ENCODE data around the gene RAB37. TPM values are rescaled to one million over a fixed set of nuclear protein-coding genes. Genes with fewer than 3 reads are reported as not detected.

RAB37 gene
- total and polyA plus RNA-seq, 2 of the 13 experiments (the other 11 are each of a cell fraction or from before 2014, with no cell fraction given), result 0.91 to 3.7 TPM

GRCh38 chr17:74736513-74737298, at the start of gene RAB37 (continued):
- TF ChIP-seq SKIL (CRISPR knock-in tag; IDR thresholded peaks at IDR 0.05; ENCODE audit: borderline replicate concordance), result no peak
- TF ChIP-seq PLSCR1 (CRISPR knock-in tag; IDR thresholded peaks at IDR 0.05; ENCODE audit: borderline replicate concordance), result no peak
- TF ChIP-seq DNMT1 (CRISPR knock-in tag; IDR thresholded peaks at IDR 0.05), result no peak
- peak; percentile 55 for TF ChIP-seq ZBTB20 (CRISPR knock-in tag; IDR thresholded peaks at IDR 0.05; ENCODE audit: borderline replicate concordance, low read depth)
- peak; percentile 66; the same call in 1 of the 2 replicates for TF ChIP-seq ZNF564 (CRISPR knock-in tag; IDR thresholded peaks at IDR 0.05)
- no peak for TF ChIP-seq GLMP (CRISPR knock-in tag; IDR thresholded peaks at IDR 0.05; ENCODE audit: borderline replicate concordance)
- no peak for TF ChIP-seq CSRNP2 (CRISPR knock-in tag; conservative IDR thresholded peaks at IDR 0.05; ENCODE audit: low read depth)
- no peak for TF ChIP-seq NKX3-1 (CRISPR knock-in tag; IDR thresholded peaks at IDR 0.05)
- no peak for TF ChIP-seq TBP (CRISPR knock-in tag; IDR thresholded peaks at IDR 0.05)
- TF ChIP-seq MXI1 (IDR thresholded peaks at IDR 0.05; ENCODE audit: borderline replicate concordance, low read depth, low read length), result peak; percentile 96; the same call in 2 of the 3 replicates
- TF ChIP-seq ZNF136 (CRISPR knock-in tag; IDR thresholded peaks at IDR 0.05; ENCODE audit: low read depth), result peak; percentile 90; the same call in 1 of the 2 replicates
- TF ChIP-seq ZGPAT (CRISPR knock-in tag; IDR thresholded peaks at IDR 0.05), result peak; percentile 96
- TF ChIP-seq MZF1 (CRISPR knock-in tag; IDR thresholded peaks at IDR 0.05; ENCODE audit: borderline replicate concordance), result no peak
- TF ChIP-seq NFRKB (IDR thresholded peaks at IDR 0.05), result no peak
- TF ChIP-seq CBX2 (IDR thresholded peaks at IDR 0.05; ENCODE audit: low read depth, low read length), result no peak
- TF ChIP-seq CBX2 (CRISPR knock-in tag; IDR thresholded peaks at IDR 0.05; ENCODE audit: low read depth), result no peak
- peak; percentile 86 for TF ChIP-seq ONECUT2 (CRISPR knock-in tag; IDR thresholded peaks at IDR 0.05)
- TF ChIP-seq IRF2 (CRISPR knock-in tag; IDR thresholded peaks at IDR 0.05), result peak; percentile 88
- TF ChIP-seq SP140L (CRISPR knock-in tag; IDR thresholded peaks at IDR 0.05; ENCODE audit: borderline replicate concordance), result no peak
- no peak for TF ChIP-seq ZKSCAN5 (CRISPR knock-in tag; IDR thresholded peaks at IDR 0.05)
- peak; percentile 93 for TF ChIP-seq RXRA (CRISPR knock-in tag; IDR thresholded peaks at IDR 0.05)
- TF ChIP-seq CENPX (CRISPR knock-in tag; IDR thresholded peaks at IDR 0.05), result no peak
- TF ChIP-seq TOE1 (CRISPR knock-in tag; IDR thresholded peaks at IDR 0.05), result no peak
- peak; percentile 29; the same call in 1 of the 2 replicates for TF ChIP-seq ZNF510 (CRISPR knock-in tag; IDR thresholded peaks at IDR 0.05; ENCODE audit: low read depth)

Data from HepG2 (cell line).